Activated gamma-delta T cell treated with anti-CD3 and anti-CD28 coated beads, Interleukin-2, amount 50 U/mL, for 16 hours (primary cell): ENCODE data around the gene UBE2L3.
"Not testable (repeated sequence)": the region's sequence is repeated elsewhere in the genome, so short reads cannot be mapped to it uniquely, and the experiment has no call there.

Experiments used
- DNase-seq: peaks from one replicate; pipeline ENCODE4 v3.0.0-alpha.2; 2020; ENCODE audit warnings: low read depth

Gene UBE2L3

GRCh38 chr22:21567456-21568346 is at the start of gene UBE2L3:
Gene UBE2L3 (plus strand): TSS chr22:21567714. CDS start chr22:21567745, 31 bp downstream.
- DNase-seq = peak; percentile 71

- not testable (repeated sequence) for DNase-seq
Observed at GRCh38 chr22:21526705-21527500, 40.6 kb upstream of the UBE2L3 start.

- DNase-seq = not testable (repeated sequence)
Observed at GRCh38 chr22:21531525-21531924, 36.0 kb upstream of the UBE2L3 start.

GRCh38 chr22:21532863-21533648 is 34.5 kb upstream of the UBE2L3 start:
- not testable (repeated sequence) for DNase-seq

- not testable (repeated sequence) for DNase-seq
Observed at GRCh38 chr22:21539862-21540261, 27.7 kb upstream of the UBE2L3 start.

- not testable (repeated sequence) for DNase-seq
Observed at GRCh38 chr22:21544432-21545322, 22.8 kb upstream of the UBE2L3 start.

GRCh38 chr22:21549558-21549957 is 18.0 kb upstream of the UBE2L3 start:
- DNase-seq = not testable (repeated sequence)

GRCh38 chr22:21550008-21550677 is 17.4 kb upstream of the UBE2L3 start:
- not testable (repeated sequence) for DNase-seq

- not testable (repeated sequence) for DNase-seq
Observed at GRCh38 chr22:21550678-21551047, 16.9 kb upstream of the UBE2L3 start.

- not testable (repeated sequence) for DNase-seq
Observed at GRCh38 chr22:21551361-21551760, 16.2 kb upstream of the UBE2L3 start, which contains the start of gene RIMBP3C. Gene RIMBP3C (minus strand): TSS chr22:21551461. CDS start chr22:21550976, 485 bp downstream.

GRCh38 chr22:21559345-21560125 is 8.0 kb upstream of the UBE2L3 start:
- DNase-seq = not testable (repeated sequence)

- not testable (repeated sequence) for DNase-seq
Observed at GRCh38 chr22:21560657-21561056, 6.9 kb upstream of the UBE2L3 start.

- no peak for DNase-seq
Observed at GRCh38 chr22:21563912-21564311, 3.6 kb upstream of the UBE2L3 start.

GRCh38 chr22:21564411-21564810 is 3.1 kb upstream of the UBE2L3 start:
- no peak for DNase-seq

- DNase-seq = no peak
Observed at GRCh38 chr22:21568347-21569075, 997 bp downstream of the UBE2L3 start.

GRCh38 chr22:21569076-21569427 is 1.5 kb downstream of the UBE2L3 start:
- DNase-seq = not testable (repeated sequence)

GRCh38 chr22:21569459-21570170 is 2.1 kb downstream of the UBE2L3 start:
- no peak for DNase-seq

GRCh38 chr22:21570398-21570797 is 2.9 kb downstream of the UBE2L3 start:
- DNase-seq = no peak
